HepG2 (cell line): ENCODE results near the gene KIF1C. TPM values are rescaled to one million over a fixed set of nuclear protein-coding genes. Genes with fewer than 3 reads are reported as not detected.

Source experiments
- BRD4 ChIP-seq: sonication (generic); formaldehyde crosslinking; IDR thresholded peaks from 2 replicates; pipeline ENCODE4 v1.4.0; 2020; ENCODE audit warnings: missing genetic modification reagents
- CBX1 ChIP-seq: IDR thresholded peaks from one replicate; pipeline ENCODE4 v1.6.1; 2016; ENCODE audit warnings: antibody characterized with exemption, low read depth
- CHCHD3 ChIP-seq: sonication (generic); formaldehyde crosslinking; IDR thresholded peaks from 2 replicates; pipeline ENCODE4 v1.8.0; 2022; ENCODE audit warnings: mild to moderate bottlenecking, missing genetic modification reagents, moderate library complexity
- CHD4 ChIP-seq: fragments of 200-600 bp; sonication (generic); IDR thresholded peaks from 2 replicates; pipeline ENCODE4 v1.7.0; 2017; ENCODE audit warnings: mild to moderate bottlenecking, low read length, borderline replicate concordance
- E2F2 ChIP-seq: sonication (generic); formaldehyde crosslinking; IDR thresholded peaks from 2 replicates; pipeline ENCODE4 v1.4.0; 2020; ENCODE audit warnings: missing genetic modification reagents, borderline replicate concordance
- HBP1 ChIP-seq: IDR thresholded peaks from 2 replicates; pipeline ENCODE4 v1.6.1; 2016; ENCODE audit warnings: low read depth, control low read depth
- MIER3 ChIP-seq: IDR thresholded peaks from 2 replicates; pipeline ENCODE4 v1.6.1; 2016; ENCODE audit warnings: missing compliant biosample characterization, borderline replicate concordance
- NCOA1 ChIP-seq: sonication (generic); formaldehyde crosslinking; IDR thresholded peaks from 2 replicates; pipeline ENCODE4 v1.9.0; 2021; ENCODE audit warnings: missing genetic modification reagents
- NR2C2 ChIP-seq: sonication (generic); formaldehyde crosslinking; IDR thresholded peaks from 2 replicates; pipeline ENCODE4 v1.4.0; 2020; ENCODE audit warnings: missing genetic modification reagents, mild to moderate bottlenecking, moderate library complexity, borderline replicate concordance
- NR2F6 ChIP-seq, 2 experiments: IDR thresholded peaks; 2 replicates each; pipeline ENCODE4 v1.6.1; 2016; ENCODE audit warnings: antibody characterized with exemption in 1 of 2, mild to moderate bottlenecking in 1 of 2
- PRDM15 ChIP-seq: sonication (generic); formaldehyde crosslinking; IDR thresholded peaks from 2 replicates; pipeline ENCODE4 v1.4.0; 2020; ENCODE audit warnings: missing genetic modification reagents
- SAFB2 ChIP-seq: sonication (generic); formaldehyde crosslinking; IDR thresholded peaks from 2 replicates; pipeline ENCODE4 v1.5.1; 2020; ENCODE audit warnings: missing genetic modification reagents, low read depth, mild to moderate bottlenecking, borderline replicate concordance
- ZBED4 ChIP-seq: sonication (generic); formaldehyde crosslinking; IDR thresholded peaks from 2 replicates; pipeline ENCODE4 v1.4.0; 2020; ENCODE audit warnings: missing genetic modification reagents, borderline replicate concordance
- ZFP91 ChIP-seq: sonication (generic); formaldehyde crosslinking; IDR thresholded peaks from 2 replicates; pipeline ENCODE4 v1.9.0; 2022; ENCODE audit warnings: missing genetic modification reagents, mild to moderate bottlenecking, borderline replicate concordance
- ZNF678 ChIP-seq: sonication (generic); formaldehyde crosslinking; IDR thresholded peaks from 2 replicates; pipeline ENCODE4 v1.4.0; 2020; ENCODE audit warnings: mild to moderate bottlenecking, missing genetic modification reagents
- ZNF790 ChIP-seq: sonication (generic); formaldehyde crosslinking; IDR thresholded peaks from 2 replicates; pipeline ENCODE4 v1.8.0; 2022; ENCODE audit warnings: missing genetic modification reagents, mild to moderate bottlenecking, borderline replicate concordance
- ZSCAN12 ChIP-seq: sonication (generic); formaldehyde crosslinking; IDR thresholded peaks from 2 replicates; pipeline ENCODE4 v1.9.0; 2021; ENCODE audit warnings: mild to moderate bottlenecking, missing genetic modification reagents
- polyA plus RNA-seq, 8 experiments: library from polyadenylated mRNA; depleted of rRNA in 3 of 8; stranded (reverse) in 7 of 8; unstranded in 1 of 8; fragments of >200 nt; fragmentation: Illumina TruSeq in 4 of 8; extraction: Trizol in 4 of 8; gene quantifications; 2 replicates each; pipeline versions ENCODE4 v1.2.1 to v1.2.3, GENCODE V29; 2011 to 2016; ENCODE audit warnings: low read depth in 4 of 8, missing spikeins in 1 of 8, mixed read lengths in 1 of 8; ENCODE audit not compliant: insufficient read depth in 1 of 8
- total RNA-seq, 5 experiments: library from RNA; depleted of rRNA; stranded (reverse); fragments of >200 nt; fragmentation: Illumina TruSeq; extraction: Trizol; gene quantifications; 2 replicates each; pipeline ENCODE4 v1.2.3, GENCODE V29; 2016; ENCODE audit warnings: low read depth in 1 of 5

KIF1C gene
- total and polyA plus RNA-seq, 2 of the 13 experiments (the other 11 are each of a cell fraction or from before 2014, with no cell fraction given), result 70.0 to 104 TPM

- TF ChIP-seq NCOA1 (no peak), ZBED4 (CRISPR knock-in tag) (no peak), CHCHD3 (CRISPR knock-in tag) (no peak), ZNF678 (CRISPR knock-in tag) (no peak), MIER3 (CRISPR knock-in tag) (no peak), SAFB2 (CRISPR knock-in tag) (no peak), NR2F6 (IDR thresholded peaks at IDR 0.05) (no peak), NR2F6 (CRISPR knock-in tag; IDR thresholded peaks at IDR 0.05) (no peak), PRDM15 (CRISPR knock-in tag) (no peak; the same call in 1 of the 2 replicates), CBX1 (peak; percentile 7), CHD4 (no peak), BRD4 (CRISPR knock-in tag) (no peak), ZSCAN12 (CRISPR knock-in tag) (no peak), ZFP91 (CRISPR knock-in tag) (no peak; the same call in 1 of the 2 replicates), HBP1 (CRISPR knock-in tag) (no peak), NR2C2 (peak; percentile 46; the same call in 1 of the 2 replicates), E2F2 (no peak), ZNF790 (CRISPR knock-in tag) (no peak)
Observed at GRCh38 chr17:4966844-4967538, 30.8 kb upstream of the KIF1C start (continued).
